ENCODE measurements around the gene PCYT2.
"Not testable (repeated sequence)": the region's sequence is repeated elsewhere in the genome, so short reads cannot be mapped to it uniquely, and the experiment has no call there.

The PCYT2 gene

DNA sequence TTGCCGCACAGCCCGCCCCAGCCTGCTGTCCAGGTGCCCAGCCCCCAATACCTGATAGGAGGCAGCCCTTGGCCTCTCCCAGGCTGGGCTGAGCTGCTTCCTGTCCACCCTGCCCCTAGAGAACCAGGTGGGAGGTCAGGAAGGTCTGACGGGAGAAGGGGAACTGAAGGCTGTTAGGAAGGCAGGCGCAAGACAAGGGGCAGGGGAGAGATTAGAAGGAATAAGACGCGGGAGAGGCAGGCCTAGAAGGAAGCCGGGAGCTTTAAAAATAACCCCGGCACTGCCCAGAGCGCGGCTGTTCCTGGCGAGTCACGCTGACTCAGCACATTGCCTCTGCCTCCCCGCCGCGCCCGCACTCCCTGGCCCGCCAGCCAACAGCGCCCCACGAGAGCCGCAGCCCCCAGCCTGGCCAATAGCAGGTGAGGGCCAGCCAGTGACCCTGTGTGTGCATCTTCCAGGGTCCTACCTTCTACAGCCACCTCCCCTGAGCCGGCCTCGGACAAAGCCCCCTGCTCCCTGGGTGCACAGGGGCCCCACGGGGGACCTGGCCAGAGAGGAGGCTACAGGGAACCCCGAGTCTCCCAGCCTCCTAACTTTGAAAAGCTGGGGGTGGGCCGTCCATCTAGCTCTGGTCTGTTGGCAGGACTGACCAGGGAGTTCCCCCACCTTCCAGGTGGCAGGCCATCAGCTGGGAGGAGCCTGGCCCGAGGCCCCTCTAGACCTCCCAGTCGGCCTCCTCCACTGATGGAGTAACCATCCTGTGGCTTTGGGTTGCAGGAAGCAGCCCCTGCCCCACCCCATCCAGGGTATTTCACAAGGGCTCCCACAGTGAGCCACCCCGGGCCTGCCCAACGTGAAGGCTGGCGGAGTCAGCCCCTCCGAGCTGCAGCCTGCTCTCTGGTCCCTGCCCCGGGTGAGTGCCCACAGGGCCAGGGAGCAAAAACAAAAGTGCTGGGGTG lies 12.4 kb upstream of the PCYT2 start:
- Histone ChIP-seq H3K36me3 (ENCODE audit: control insufficient read depth, low read depth, low read length) (peaks cover 12% of the 10 kb centered on the region), H3K27me3 (ENCODE audit: control insufficient read depth, insufficient read depth, low read length) (peaks cover 5% of the 10 kb centered on the region), H3K27ac (ENCODE audit: low read length) (peak overlapping the region; percentile 35), H3K9ac (ENCODE audit: low read length) (peak overlapping the region; percentile 30), H3K4me1 (ENCODE audit: control insufficient read depth, low read depth, low read length) (peaks cover 28% of the 10 kb centered on the region), H3K4me3 (ENCODE audit: low read length) (peak overlapping the region; percentile 30), H3K9me3 (ENCODE audit: control insufficient read depth, low read depth, low read length) (no peaks in the 10 kb centered on the region)

DNA sequence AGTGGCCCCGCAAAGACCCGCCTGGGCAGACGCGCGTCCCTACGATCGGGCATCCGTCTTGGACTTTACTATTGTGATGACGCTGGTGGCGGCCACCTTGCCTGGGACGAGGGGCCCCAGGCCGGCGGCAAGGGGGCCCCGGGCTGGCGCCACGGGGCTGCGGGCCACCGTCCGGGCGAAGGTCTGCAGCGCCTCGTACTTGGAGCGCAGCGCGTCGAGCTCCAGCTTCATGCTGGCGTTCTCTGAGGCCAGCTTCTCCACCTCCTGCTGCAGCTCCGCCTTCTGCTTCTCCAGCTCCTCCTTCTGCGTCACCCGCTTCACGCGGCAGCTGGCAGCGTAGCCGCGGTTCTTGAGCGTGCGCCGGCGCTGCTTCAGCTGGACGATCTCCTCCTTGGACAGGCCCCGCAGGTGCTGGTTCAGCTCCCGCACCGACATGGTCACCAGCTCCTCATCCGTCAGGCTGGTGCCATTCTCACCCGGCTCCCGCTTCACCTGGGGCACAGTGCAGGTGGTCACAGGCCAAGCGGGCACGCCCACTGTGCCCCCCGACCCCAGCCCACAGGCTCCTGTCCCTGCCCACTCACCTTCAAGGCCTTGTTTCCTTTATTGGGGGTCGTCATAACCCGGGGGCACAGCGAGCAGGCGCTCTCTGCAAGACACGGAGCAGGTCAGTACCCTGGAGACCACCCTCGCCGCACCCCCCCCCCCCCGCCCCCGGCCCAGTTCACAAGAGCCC lies 11.5 kb upstream of the PCYT2 start:
- peaks cover 12% of the 10 kb centered on the region for H3K36me3 ChIP-seq (ENCODE audit: control insufficient read depth, low read depth, low read length)
- no peak overlapping the region for H3K27ac ChIP-seq (ENCODE audit: low read length)
- H3K27me3 ChIP-seq (ENCODE audit: control insufficient read depth, insufficient read depth, low read length): no peaks in the 10 kb centered on the region
- H3K9me3 ChIP-seq (ENCODE audit: control insufficient read depth, low read depth, low read length): no peaks in the 10 kb centered on the region
- H3K4me1 ChIP-seq (ENCODE audit: control insufficient read depth, low read depth, low read length): peaks cover 28% of the 10 kb centered on the region
- H3K4me3 ChIP-seq (ENCODE audit: low read length): no peak overlapping the region
- peak overlapping the region; percentile 30 for H3K9ac ChIP-seq (ENCODE audit: low read length)

GRCh38 chr17:81921996-81922565 lies 10.9 kb upstream of the PCYT2 start:
- peaks cover 12% of the 10 kb centered on the region for H3K36me3 ChIP-seq (ENCODE audit: control insufficient read depth, low read depth, low read length)
- H3K27ac ChIP-seq (ENCODE audit: low read length): no peak overlapping the region
- no peaks in the 10 kb centered on the region for H3K9me3 ChIP-seq (ENCODE audit: control insufficient read depth, low read depth, low read length)
- H3K4me3 ChIP-seq (ENCODE audit: low read length): no peak overlapping the region
- no peaks in the 10 kb centered on the region for H3K27me3 ChIP-seq (ENCODE audit: control insufficient read depth, insufficient read depth, low read length)
- no peak overlapping the region for H3K9ac ChIP-seq (ENCODE audit: low read length)
- peaks cover 29% of the 10 kb centered on the region for H3K4me1 ChIP-seq (ENCODE audit: control insufficient read depth, low read depth, low read length)

GRCh38 chr17:81921537-81921862 lies 10.3 kb upstream of the PCYT2 start:
- no peaks in the 10 kb centered on the region for H3K9me3 ChIP-seq (ENCODE audit: control insufficient read depth, low read depth, low read length)
- no peaks in the 10 kb centered on the region for H3K27me3 ChIP-seq (ENCODE audit: control insufficient read depth, insufficient read depth, low read length)
- H3K27ac ChIP-seq (ENCODE audit: low read length): no peak overlapping the region
- peaks cover 33% of the 10 kb centered on the region for H3K4me1 ChIP-seq (ENCODE audit: control insufficient read depth, low read depth, low read length)
- peaks cover 12% of the 10 kb centered on the region for H3K36me3 ChIP-seq (ENCODE audit: control insufficient read depth, low read depth, low read length)
- H3K9ac ChIP-seq (ENCODE audit: low read length): no peak overlapping the region
- no peak overlapping the region for H3K4me3 ChIP-seq (ENCODE audit: low read length)

DNA sequence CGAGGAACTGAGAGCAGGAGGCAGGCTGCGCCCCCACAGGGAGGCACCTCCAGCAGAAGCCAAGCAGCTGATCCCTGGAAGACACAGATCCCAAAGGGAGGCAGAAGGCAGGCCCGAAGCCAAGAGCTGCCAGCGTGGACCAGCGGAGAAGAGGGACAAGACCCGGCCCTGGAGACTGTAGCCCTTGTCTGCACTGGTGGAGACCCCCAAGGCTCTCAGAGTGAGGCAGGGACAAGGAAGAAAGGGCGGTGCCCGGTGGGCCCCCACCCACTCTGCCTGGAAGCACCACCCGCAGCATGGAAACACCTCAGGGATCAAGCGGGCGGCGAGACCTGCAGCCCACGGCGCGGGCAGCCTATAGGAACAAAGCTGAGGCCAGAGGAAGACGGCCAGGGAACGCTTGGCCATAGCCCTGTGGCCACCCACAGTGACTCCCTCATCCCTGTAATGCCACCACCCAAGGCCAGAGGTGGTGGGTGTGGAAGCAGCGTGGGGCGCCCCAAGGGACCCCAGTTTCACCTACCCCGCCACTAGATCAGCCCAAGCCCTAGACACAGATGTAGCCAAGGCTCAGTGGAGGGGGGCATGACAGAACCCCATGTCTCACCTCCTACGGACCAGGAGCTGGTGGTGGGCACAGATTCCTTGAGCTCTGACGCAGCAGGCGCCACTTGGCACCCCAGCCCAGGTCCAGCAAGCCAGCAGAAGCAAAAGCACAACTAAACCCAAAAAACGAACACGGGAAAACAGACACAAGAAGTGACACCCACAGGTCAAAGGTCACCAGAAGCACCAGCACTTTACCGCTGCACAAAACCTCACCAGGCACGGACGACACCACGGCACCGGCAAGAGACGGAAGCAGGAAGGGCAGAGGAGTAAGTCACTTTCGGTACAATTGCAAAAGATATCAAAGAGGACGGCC lies 9.7 kb upstream of the PCYT2 start:
- Histone ChIP-seq H3K9me3 (ENCODE audit: control insufficient read depth, low read depth, low read length) (no peaks in the 10 kb centered on the region), H3K27ac (ENCODE audit: low read length) (no peak overlapping the region), H3K27me3 (ENCODE audit: control insufficient read depth, insufficient read depth, low read length) (no peaks in the 10 kb centered on the region), H3K4me1 (ENCODE audit: control insufficient read depth, low read depth, low read length) (peaks cover 29% of the 10 kb centered on the region), H3K4me3 (ENCODE audit: low read length) (no peak overlapping the region), H3K9ac (ENCODE audit: low read length) (no peak overlapping the region), H3K36me3 (ENCODE audit: control insufficient read depth, low read depth, low read length) (peaks cover 12% of the 10 kb centered on the region)

- H3K36me3 ChIP-seq (ENCODE audit: control insufficient read depth, low read depth, low read length): peaks cover 20% of the 10 kb centered on the region
- H3K9me3 ChIP-seq (ENCODE audit: control insufficient read depth, low read depth, low read length): no peaks in the 10 kb centered on the region
- H3K27me3 ChIP-seq (ENCODE audit: control insufficient read depth, insufficient read depth, low read length): no peaks in the 10 kb centered on the region
- no peak overlapping the region for H3K27ac ChIP-seq (ENCODE audit: low read length)
- H3K4me3 ChIP-seq (ENCODE audit: low read length): no peak overlapping the region
- peaks cover 13% of the 10 kb centered on the region for H3K4me1 ChIP-seq (ENCODE audit: control insufficient read depth, low read depth, low read length)
- no peak overlapping the region for H3K9ac ChIP-seq (ENCODE audit: low read length)
Observed at GRCh38 chr17:81918832-81919545, 7.8 kb upstream of the PCYT2 start.

DNA sequence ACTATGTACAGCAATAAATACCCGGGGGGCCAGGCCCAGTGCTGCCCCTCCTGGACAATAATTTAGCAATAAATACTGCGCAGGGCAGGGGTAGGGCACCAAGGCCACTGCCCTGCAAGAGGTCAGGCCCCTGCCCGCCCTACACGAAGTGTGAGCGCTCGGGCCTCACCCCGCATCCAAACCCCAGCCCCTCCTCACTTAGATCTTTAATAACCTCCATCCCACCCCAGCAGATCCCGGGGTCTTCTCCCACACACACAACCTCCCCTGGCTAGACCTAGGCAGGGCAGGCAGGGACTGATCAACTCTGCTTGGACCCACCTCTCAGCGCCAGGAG lies 7.1 kb upstream of the PCYT2 start:
- not testable (repeated sequence) for H3K4me1 ChIP-seq (ENCODE audit: control insufficient read depth, low read depth, low read length); H3K4me3 ChIP-seq (ENCODE audit: low read length); H3K27me3 ChIP-seq (ENCODE audit: control insufficient read depth, insufficient read depth, low read length); H3K9me3 ChIP-seq (ENCODE audit: control insufficient read depth, low read depth, low read length); H3K9ac ChIP-seq (ENCODE audit: low read length); H3K27ac ChIP-seq (ENCODE audit: low read length)
- H3K36me3 ChIP-seq (ENCODE audit: control insufficient read depth, low read depth, low read length): peaks cover 27% of the 10 kb centered on the region

- Histone ChIP-seq H3K9me3 (ENCODE audit: control insufficient read depth, low read depth, low read length) (no peaks in the 10 kb centered on the region), H3K4me3 (ENCODE audit: low read length) (peak within 1 kb of the TSS; percentile 72), H3K27me3 (ENCODE audit: control insufficient read depth, insufficient read depth, low read length) (no peaks in the 10 kb centered on the region), H3K27ac (ENCODE audit: low read length) (no peak within 1 kb of the TSS), H3K4me1 (ENCODE audit: control insufficient read depth, low read depth, low read length) (peaks cover 6% of the 10 kb centered on the region), H3K9ac (ENCODE audit: low read length) (peak within 1 kb of the TSS; percentile 30), H3K36me3 (ENCODE audit: control insufficient read depth, low read depth, low read length) (peaks cover 32% of the 10 kb centered on the region)
Observed at GRCh38 chr17:81917565-81918332, 6.5 kb upstream of the PCYT2 start, which contains the start of gene SIRT7. Gene SIRT7, minus strand, starts transcription at chr17:81918176. Its CDS starts 45 bp downstream, at chr17:81918131.

- Histone ChIP-seq H3K4me3 (ENCODE audit: low read length) (peak overlapping the region; percentile 72), H3K27ac (ENCODE audit: low read length) (no peak overlapping the region), H3K27me3 (ENCODE audit: control insufficient read depth, insufficient read depth, low read length) (no peaks in the 10 kb centered on the region), H3K4me1 (ENCODE audit: control insufficient read depth, low read depth, low read length) (peaks cover 6% of the 10 kb centered on the region), H3K9ac (ENCODE audit: low read length) (no peak overlapping the region), H3K36me3 (ENCODE audit: control insufficient read depth, low read depth, low read length) (peaks cover 26% of the 10 kb centered on the region), H3K9me3 (ENCODE audit: control insufficient read depth, low read depth, low read length) (no peaks in the 10 kb centered on the region)
Observed at GRCh38 chr17:81916234-81917001, 5.2 kb upstream of the PCYT2 start.
